ENCODE results near the gene SKAP2.

The SKAP2 gene

DNA sequence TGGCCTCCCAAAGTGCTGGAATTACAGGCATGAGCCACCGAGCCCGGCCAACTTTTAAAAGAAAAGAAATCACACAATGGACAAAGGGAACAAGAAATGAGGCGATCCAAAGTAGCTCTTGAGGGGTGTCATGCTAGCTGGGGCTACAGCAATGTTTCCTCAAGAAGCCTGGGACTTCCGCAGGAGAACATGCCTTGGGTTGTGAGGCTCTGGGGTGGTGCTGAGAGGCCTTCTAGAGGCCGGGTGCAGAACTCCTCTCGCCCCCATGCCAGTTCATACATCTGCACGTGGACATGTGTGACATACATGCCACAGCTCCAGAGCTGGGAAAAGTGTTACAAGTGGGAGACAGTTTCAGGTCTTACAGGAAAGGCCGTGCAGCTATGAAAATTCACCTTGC lies 238.2 kb downstream of the SKAP2 start:
- TF ChIP-seq ZBTB7A (IDR thresholded peaks at IDR 0.05; ENCODE audit: low read depth) (no peak), TCF12 (IDR thresholded peaks at IDR 0.05; ENCODE audit: low read depth) (no peak), TAF1 (IDR thresholded peaks at IDR 0.05; ENCODE audit: low read depth) (no peak), USF1 (IDR thresholded peaks at IDR 0.05) (no peak), MAX (IDR thresholded peaks at IDR 0.05) (no peak), FOXM1 (IDR thresholded peaks at IDR 0.05; ENCODE audit: borderline replicate concordance, low read depth) (no peak), EGR1 (IDR thresholded peaks at IDR 0.05) (no peak), CEBPB (IDR thresholded peaks at IDR 0.05) (no peak), CREB1 (IDR thresholded peaks at IDR 0.05; ENCODE audit: low read depth) (no peak), RAD21 (IDR thresholded peaks at IDR 0.05; ENCODE audit: low read depth) (no peak), NFIC (IDR thresholded peaks at IDR 0.05) (no peak), EP300 (IDR thresholded peaks at IDR 0.05; ENCODE audit: borderline replicate concordance) (no peak), YY1 (IDR thresholded peaks at IDR 0.05; ENCODE audit: low read depth) (no peak), TEAD4 (IDR thresholded peaks at IDR 0.05) (no peak)
- TF ChIP-seq, protein P1, sequence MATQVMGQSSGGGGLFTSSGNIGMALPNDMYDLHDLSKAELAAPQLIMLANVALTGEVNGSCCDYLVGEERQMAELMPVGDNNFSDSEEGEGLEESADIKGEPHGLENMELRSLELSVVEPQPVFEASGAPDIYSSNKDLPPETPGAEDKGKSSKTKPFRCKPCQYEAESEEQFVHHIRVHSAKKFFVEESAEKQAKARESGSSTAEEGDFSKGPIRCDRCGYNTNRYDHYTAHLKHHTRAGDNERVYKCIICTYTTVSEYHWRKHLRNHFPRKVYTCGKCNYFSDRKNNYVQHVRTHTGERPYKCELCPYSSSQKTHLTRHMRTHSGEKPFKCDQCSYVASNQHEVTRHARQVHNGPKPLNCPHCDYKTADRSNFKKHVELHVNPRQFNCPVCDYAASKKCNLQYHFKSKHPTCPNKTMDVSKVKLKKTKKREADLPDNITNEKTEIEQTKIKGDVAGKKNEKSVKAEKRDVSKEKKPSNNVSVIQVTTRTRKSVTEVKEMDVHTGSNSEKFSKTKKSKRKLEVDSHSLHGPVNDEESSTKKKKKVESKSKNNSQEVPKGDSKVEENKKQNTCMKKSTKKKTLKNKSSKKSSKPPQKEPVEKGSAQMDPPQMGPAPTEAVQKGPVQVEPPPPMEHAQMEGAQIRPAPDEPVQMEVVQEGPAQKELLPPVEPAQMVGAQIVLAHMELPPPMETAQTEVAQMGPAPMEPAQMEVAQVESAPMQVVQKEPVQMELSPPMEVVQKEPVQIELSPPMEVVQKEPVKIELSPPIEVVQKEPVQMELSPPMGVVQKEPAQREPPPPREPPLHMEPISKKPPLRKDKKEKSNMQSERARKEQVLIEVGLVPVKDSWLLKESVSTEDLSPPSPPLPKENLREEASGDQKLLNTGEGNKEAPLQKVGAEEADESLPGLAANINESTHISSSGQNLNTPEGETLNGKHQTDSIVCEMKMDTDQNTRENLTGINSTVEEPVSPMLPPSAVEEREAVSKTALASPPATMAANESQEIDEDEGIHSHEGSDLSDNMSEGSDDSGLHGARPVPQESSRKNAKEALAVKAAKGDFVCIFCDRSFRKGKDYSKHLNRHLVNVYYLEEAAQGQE (IDR thresholded peaks at IDR 0.05; ENCODE audit: low read depth), result no peak

GRCh38 chr7:26625286-26625685 lies 239.1 kb downstream of the SKAP2 start:
- TF ChIP-seq YY1 (IDR thresholded peaks at IDR 0.05; ENCODE audit: low read depth) (no peak), TCF12 (IDR thresholded peaks at IDR 0.05; ENCODE audit: low read depth) (no peak), USF1 (IDR thresholded peaks at IDR 0.05) (no peak), FOXM1 (IDR thresholded peaks at IDR 0.05; ENCODE audit: borderline replicate concordance, low read depth) (no peak), CEBPB (IDR thresholded peaks at IDR 0.05) (no peak), RAD21 (IDR thresholded peaks at IDR 0.05; ENCODE audit: low read depth) (no peak), TAF1 (IDR thresholded peaks at IDR 0.05; ENCODE audit: low read depth) (no peak), NFIC (IDR thresholded peaks at IDR 0.05) (no peak), CREB1 (IDR thresholded peaks at IDR 0.05; ENCODE audit: low read depth) (no peak), MAX (IDR thresholded peaks at IDR 0.05) (no peak)
- TF ChIP-seq, protein P1 (IDR thresholded peaks at IDR 0.05; ENCODE audit: low read depth), result no peak

- TF ChIP-seq YY1 (IDR thresholded peaks at IDR 0.05; ENCODE audit: low read depth) (no peak), EP300 (IDR thresholded peaks at IDR 0.05; ENCODE audit: borderline replicate concordance) (no peak), FOXM1 (IDR thresholded peaks at IDR 0.05; ENCODE audit: borderline replicate concordance, low read depth) (no peak), MAX (IDR thresholded peaks at IDR 0.05) (no peak), USF1 (IDR thresholded peaks at IDR 0.05) (no peak), TAF1 (IDR thresholded peaks at IDR 0.05; ENCODE audit: low read depth) (no peak), TEAD4 (IDR thresholded peaks at IDR 0.05) (no peak), CREB1 (IDR thresholded peaks at IDR 0.05; ENCODE audit: low read depth) (no peak), TCF12 (IDR thresholded peaks at IDR 0.05; ENCODE audit: low read depth) (no peak), EGR1 (IDR thresholded peaks at IDR 0.05) (no peak), CEBPB (IDR thresholded peaks at IDR 0.05) (no peak), NFIC (IDR thresholded peaks at IDR 0.05) (no peak)
These were observed 239.6 kb downstream of the SKAP2 start for GRCh38 chr7:26624839-26625238.

- TF ChIP-seq CREB1 (IDR thresholded peaks at IDR 0.05; ENCODE audit: low read depth) (no peak), EGR1 (IDR thresholded peaks at IDR 0.05) (no peak), TCF12 (IDR thresholded peaks at IDR 0.05; ENCODE audit: low read depth) (no peak), ZBTB7A (IDR thresholded peaks at IDR 0.05; ENCODE audit: low read depth) (no peak), TEAD4 (IDR thresholded peaks at IDR 0.05) (no peak), MAX (IDR thresholded peaks at IDR 0.05) (no peak), CEBPB (IDR thresholded peaks at IDR 0.05) (no peak), NFIC (IDR thresholded peaks at IDR 0.05) (no peak)
- TF ChIP-seq, protein P1 (IDR thresholded peaks at IDR 0.05; ENCODE audit: low read depth), result no peak
These were observed 240.0 kb downstream of the SKAP2 start for GRCh38 chr7:26624431-26624830.
